NOMO-1 treated with DMSO at 0.1 percent for 48 hours (cell line): Measurements from ENCODE around the gene KEAP1.

Experiments
- DNase-seq: peaks from one replicate; lab custom pipeline; 2025; ENCODE audit not compliant: unreplicated experiment; lab: John Stamatoyannopoulos, UW

Gene KEAP1

DNA sequence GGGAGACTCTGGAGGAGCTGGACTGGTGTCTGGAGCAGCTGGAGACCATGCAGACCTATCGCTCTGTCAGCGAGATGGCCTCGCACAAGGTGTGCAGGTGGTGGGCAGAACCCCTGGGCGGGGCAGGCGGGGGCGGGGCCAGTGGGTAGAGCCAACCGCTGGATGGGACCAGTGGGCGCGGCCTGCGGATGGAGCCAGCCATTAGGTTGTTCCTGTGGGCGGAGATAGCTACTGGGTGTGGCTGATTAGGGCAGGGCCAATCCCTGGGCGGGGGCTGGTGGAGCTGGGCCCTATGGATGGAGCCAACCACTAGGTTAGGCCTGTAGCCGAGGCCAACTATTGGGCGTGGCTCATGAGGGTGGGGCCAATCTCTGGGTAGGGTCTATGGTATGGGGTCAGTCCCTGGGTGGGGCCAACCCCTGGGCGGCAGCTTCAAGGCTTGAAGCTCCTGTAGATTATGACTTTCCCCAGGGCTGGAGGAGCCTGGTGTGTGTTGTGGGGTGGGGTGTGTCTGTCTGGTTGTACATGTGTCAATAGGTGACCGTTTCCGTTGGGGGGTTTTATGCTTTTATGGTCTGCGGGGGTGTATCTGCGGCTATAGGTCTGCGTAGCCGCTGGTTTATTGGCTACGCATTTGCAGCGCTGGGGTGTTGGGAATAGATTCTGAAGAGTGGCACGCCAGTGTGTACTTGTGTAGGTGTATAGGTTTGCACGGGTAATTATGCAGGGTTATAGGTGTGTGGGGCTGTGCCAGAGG is 52.1 kb downstream of the KEAP1 start:
- DNase-seq = no peak

GRCh38 chr19:10450191-10450852 is 52.8 kb downstream of the KEAP1 start:
- DNase-seq = no peak

DNA sequence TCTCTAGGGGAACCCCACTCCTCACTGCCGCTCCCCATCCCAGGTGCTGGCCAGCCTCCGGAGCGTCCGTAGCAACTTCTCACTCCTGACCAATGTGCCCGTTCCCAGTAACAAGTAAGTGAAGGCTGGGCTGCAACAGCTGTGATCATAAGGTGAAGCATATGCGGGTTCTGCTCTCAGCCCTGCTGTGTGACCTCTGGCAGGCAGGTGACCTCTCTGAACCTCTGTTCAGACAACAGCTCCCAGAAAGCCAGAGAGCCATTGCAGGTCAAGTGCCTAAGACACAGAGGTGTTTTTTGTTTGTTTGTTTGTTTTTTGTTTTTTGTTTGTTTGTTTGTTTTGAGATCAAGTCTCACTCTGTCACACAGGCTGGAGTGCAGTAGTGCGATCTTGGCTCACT is 54.1 kb downstream of the KEAP1 start:
- no peak for DNase-seq

- DNase-seq = no peak
Observed at GRCh38 chr19:10442698-10443097, 60.5 kb downstream of the KEAP1 start.

DNA sequence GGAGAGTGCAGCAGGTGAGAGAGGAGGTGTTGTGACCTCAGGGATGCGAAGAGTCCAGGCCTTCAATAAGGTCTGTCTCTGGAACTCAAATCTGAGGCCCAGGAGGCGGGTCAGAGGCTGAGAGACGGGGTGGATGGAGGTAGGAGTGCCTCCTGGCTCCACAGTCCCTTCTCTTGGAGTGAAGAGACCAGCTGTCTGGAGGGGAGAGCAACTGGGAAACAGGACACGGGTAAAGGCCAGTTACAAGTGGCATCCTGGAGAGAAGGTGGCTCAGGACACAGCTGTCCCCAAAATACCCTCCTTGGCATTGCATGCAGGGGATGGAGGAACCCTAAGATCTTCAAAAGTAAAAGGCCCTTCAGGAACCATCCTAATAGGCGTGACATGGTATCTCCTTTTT is 63.6 kb downstream of the KEAP1 start:
- DNase-seq = no peak
